Cardiac fibroblast (primary cell): Measurements from ENCODE around the gene PDE4D.

Experiments used
- DNase-seq, 2 donors: peaks; one replicate each; pipeline versions ENCODE4 v3.0.0 to v3.0.0-alpha.2; 2010; ENCODE audit warnings: low read depth in 2 of 2
- H3K4me3 ChIP-seq, 2 donors: replicated peaks in 1 of 2; 1 replicate in 1 of 2; 2 replicates in 1 of 2; pipeline ENCODE4 v1.5.1; 2011; ENCODE audit warnings: low read depth in 2 of 2, low read length in 2 of 2, mild to moderate bottlenecking in 2 of 2, moderate library complexity in 1 of 2
- CTCF ChIP-seq: IDR thresholded peaks from one replicate; pipeline ENCODE4 v1.5.1; 2011; ENCODE audit warnings: low read depth, mild to moderate bottlenecking, low read length, inconsistent platforms

PDE4D gene

GRCh38 chr5:59693492-59694309 lies 199.8 kb downstream of the PDE4D start:
- no peak for TF ChIP-seq CTCF
- DNase-seq, result peak in 1 of 2 donors; percentile 57

GRCh38 chr5:59685793-59686192 lies 207.7 kb downstream of the PDE4D start:
- no peak for TF ChIP-seq CTCF
- peak; percentile 3 to 45 for DNase-seq
- H3K4me3 ChIP-seq, result no peak overlapping the region

More at GRCh38 chr5:59693492-59694309, 199.8 kb downstream of the PDE4D start:
- no peak overlapping the region for H3K4me3 ChIP-seq

- H3K4me3 ChIP-seq, result no peak overlapping the region
- no peak for TF ChIP-seq CTCF
- no peak for DNase-seq
Measured at GRCh38 chr5:59685191-59685530, 208.4 kb downstream of the PDE4D start.

- DNase-seq, result no peak
- no peak for TF ChIP-seq CTCF
- no peak overlapping the region for H3K4me3 ChIP-seq
Measured at GRCh38 chr5:59684388-59685190, 208.9 kb downstream of the PDE4D start.

GRCh38 chr5:59683311-59683710 lies 210.2 kb downstream of the PDE4D start:
- no peak for DNase-seq
- no peak overlapping the region for H3K4me3 ChIP-seq
- no peak for TF ChIP-seq CTCF

GRCh38 chr5:59682542-59682941 lies 211.0 kb downstream of the PDE4D start:
- TF ChIP-seq CTCF, result no peak
- DNase-seq, result no peak

More at GRCh38 chr5:59682542-59682941, 211.0 kb downstream of the PDE4D start:
- no peak overlapping the region for H3K4me3 ChIP-seq
